OCI-LY7 (cell line): ENCODE measurements around the gene REG1A. TPM values are rescaled to one million over a fixed set of nuclear protein-coding genes. Genes with fewer than 3 reads are reported as not detected.

Source experiments
- BruUV-seq: library from RNA; stranded (reverse); fragments of 400-500 nt; replicated peaks from 2 replicates; lab custom pipeline; 2021; lab: Mats Ljungman, UMichigan
- CTCF ChIA-PET: fragments of 300-600 bp; sonication (Branson Sonifier 250); formaldehyde crosslinking; loops from one replicate; lab custom pipeline; 2022; ENCODE audit warnings: antibody characterized with exemption; ENCODE audit not compliant: unreplicated experiment; lab: Charles Lee
- POLR2A ChIA-PET: fragments of 300-600 bp; sonication (Branson Sonifier 250); formaldehyde crosslinking; loops from one replicate; lab custom pipeline; 2022; ENCODE audit warnings: antibody characterized with exemption; lab: Charles Lee
- DNase-seq: peaks from one replicate; pipeline ENCODE4 v3.0.0-alpha.2; 2015; ENCODE audit warnings: low spot score
- H2AFZ ChIP-seq: fragments of 200-600 bp; sonication (generic), shearing (Covaris generic); 2 replicates; pipeline ENCODE4 v1.6.1; 2014; ENCODE audit warnings: mild to moderate bottlenecking, antibody characterized with exemption, low read length, moderate library complexity
- H3K27ac ChIP-seq: fragments of 200-600 bp; sonication (generic); 2 replicates; pipeline ENCODE4 v1.5.1; 2014; ENCODE audit warnings: mixed run types, low read depth, mild to moderate bottlenecking, moderate library complexity, low read length, inconsistent platforms; ENCODE audit not compliant: poor library complexity, severe bottlenecking
- H3K36me3 ChIP-seq: fragments of 200-600 bp; sonication (generic); 2 replicates; pipeline ENCODE4 v1.6.1; 2014; ENCODE audit warnings: mild to moderate bottlenecking, antibody characterized with exemption, low read length, moderate library complexity, mixed read lengths; ENCODE audit not compliant: insufficient read depth
- H3K4me1 ChIP-seq: fragments of 200-600 bp; sonication (generic); 2 replicates; pipeline ENCODE4 v1.5.1; 2014; ENCODE audit warnings: mild to moderate bottlenecking, low read length; ENCODE audit not compliant: insufficient read depth, poor library complexity, severe bottlenecking
- H3K4me2 ChIP-seq: fragments of 200-600 bp; sonication (generic); 2 replicates; pipeline ENCODE4 v1.6.1; 2014; ENCODE audit warnings: mild to moderate bottlenecking, low read length
- H3K4me3 ChIP-seq: fragments of 200-600 bp; sonication (generic); 2 replicates; pipeline ENCODE4 v1.5.1; 2014; ENCODE audit warnings: mild to moderate bottlenecking, low read depth, low read length; ENCODE audit not compliant: poor library complexity, severe bottlenecking
- H3K79me2 ChIP-seq: fragments of 200-600 bp; sonication (generic); 2 replicates; pipeline ENCODE4 v1.6.1; 2016; ENCODE audit warnings: low read depth, mild to moderate bottlenecking, low read length, moderate library complexity, mixed read lengths; ENCODE audit not compliant: insufficient read depth
- H3K9me2 ChIP-seq: fragments of 200-600 bp; sonication (generic); 2 replicates; pipeline ENCODE4 v1.6.1; 2016; ENCODE audit warnings: mild to moderate bottlenecking, low read length, mixed read lengths; ENCODE audit not compliant: insufficient read depth
- H3K9me3 ChIP-seq: fragments of 200-600 bp; sonication (generic); 2 replicates; pipeline ENCODE4 v1.6.1; 2014; ENCODE audit warnings: mild to moderate bottlenecking, mixed run types, low read length, mixed read lengths
- H4K20me1 ChIP-seq: fragments of 200-600 bp; sonication (generic); 2 replicates; pipeline ENCODE4 v1.6.1; 2014; ENCODE audit warnings: mild to moderate bottlenecking, antibody characterized with exemption, low read length, moderate library complexity, mixed read lengths; ENCODE audit not compliant: insufficient read depth
- EZH2phosphoT487 ChIP-seq: fragments of 200-600 bp; sonication (generic); IDR thresholded peaks from 2 replicates; pipeline ENCODE4 v1.6.1; 2018; ENCODE audit warnings: low read depth, borderline replicate concordance, mild to moderate bottlenecking, mixed run types, antibody characterized with exemption, low read length, moderate library complexity, mixed read lengths
- intact Hi-C: fragments of 100-400 bp; cut with micrococcal nuclease; formaldehyde crosslinking; loops from one replicate; pipeline ENCODE4 v1.10.0; 2022; ENCODE audit not compliant: unreplicated experiment
- total RNA-seq, 2 experiments: library from RNA; depleted of rRNA in 1 of 2; stranded (reverse); fragments of >200 nt in 1 of 2; shearing (Covaris generic) in 1 of 2; gene quantifications; 2 replicates each; pipeline ENCODE4 v1.2.3, GENCODE V29; 2014 to 2022
- TF ChIP-seq, protein P1 (sequence below): fragments of 200-600 bp; sonication (generic); conservative IDR thresholded peaks from 2 replicates; pipeline ENCODE4 v1.5.1; 2014; ENCODE audit warnings: mild to moderate bottlenecking, antibody characterized with exemption, low read length, moderate library complexity, mixed read lengths

The REG1A gene
- total RNA-seq, 2 experiments from 2014 or later = not detected

DNA sequence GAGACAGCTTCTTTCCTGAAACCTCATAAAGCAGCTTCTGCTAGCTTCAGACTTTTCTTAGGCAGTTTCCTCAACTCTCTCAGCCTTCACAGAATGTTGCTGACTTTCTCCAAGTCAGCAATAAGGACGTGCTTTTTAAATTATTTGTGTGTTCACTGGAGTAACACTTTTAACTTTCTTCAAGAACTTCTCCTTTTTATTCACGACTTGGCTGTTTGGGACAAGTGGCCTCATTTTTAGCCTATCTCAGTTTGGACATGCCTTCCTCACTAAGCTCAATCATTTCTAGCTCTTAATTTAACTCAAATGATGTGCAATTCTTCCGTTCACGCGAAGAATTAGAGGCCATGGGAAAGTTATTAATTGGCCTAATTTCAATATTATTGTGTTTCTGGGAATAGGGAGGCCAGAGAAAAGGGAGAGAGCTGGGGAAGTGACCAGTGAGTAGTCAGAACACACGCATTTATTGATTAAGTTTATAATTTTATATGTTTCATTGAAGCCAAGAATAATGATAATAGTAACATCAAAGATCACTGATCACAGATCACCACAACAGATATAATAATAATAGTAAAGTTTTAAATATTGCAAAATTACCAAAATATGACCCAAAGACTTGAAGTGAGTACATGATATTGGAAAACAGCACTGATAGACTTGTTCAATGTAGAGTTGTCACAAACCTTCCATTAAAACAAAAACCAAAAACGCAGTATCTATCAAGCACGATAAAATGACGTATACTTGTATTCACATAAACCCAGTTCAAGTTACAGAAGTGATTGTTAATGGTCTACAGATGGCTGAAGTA, 4.8 kb downstream of the REG1A start:
- intact Hi-C loops = no loop called here
- ChIA-PET CTCF (interaction anchor here (0.6 kb wide), 1 partner anchor 1111 kb away, joined by 3 read pairs; no protein-coding TSS in a partner anchor), POLR2A (interaction anchor here (1.6 kb wide), 1 partner anchor 10 kb away, joined by 4 read pairs; no protein-coding TSS in a partner anchor)
- H3K4me2 ChIP-seq = no peak overlapping the region
- no peaks in the 10 kb centered on the region for H3K79me2 ChIP-seq
- no TSS peak for BruUV-seq
- no peaks in the 10 kb centered on the region for H3K9me3 ChIP-seq
- DNase-seq = no peak
- no peaks in the 10 kb centered on the region for H4K20me1 ChIP-seq
- H3K4me1 ChIP-seq = no peaks in the 10 kb centered on the region
- H3K36me3 ChIP-seq = no peaks in the 10 kb centered on the region
- H2AFZ ChIP-seq = no peak overlapping the region
- no peak for TF ChIP-seq EZH2phosphoT487
- TF ChIP-seq, protein P1, sequence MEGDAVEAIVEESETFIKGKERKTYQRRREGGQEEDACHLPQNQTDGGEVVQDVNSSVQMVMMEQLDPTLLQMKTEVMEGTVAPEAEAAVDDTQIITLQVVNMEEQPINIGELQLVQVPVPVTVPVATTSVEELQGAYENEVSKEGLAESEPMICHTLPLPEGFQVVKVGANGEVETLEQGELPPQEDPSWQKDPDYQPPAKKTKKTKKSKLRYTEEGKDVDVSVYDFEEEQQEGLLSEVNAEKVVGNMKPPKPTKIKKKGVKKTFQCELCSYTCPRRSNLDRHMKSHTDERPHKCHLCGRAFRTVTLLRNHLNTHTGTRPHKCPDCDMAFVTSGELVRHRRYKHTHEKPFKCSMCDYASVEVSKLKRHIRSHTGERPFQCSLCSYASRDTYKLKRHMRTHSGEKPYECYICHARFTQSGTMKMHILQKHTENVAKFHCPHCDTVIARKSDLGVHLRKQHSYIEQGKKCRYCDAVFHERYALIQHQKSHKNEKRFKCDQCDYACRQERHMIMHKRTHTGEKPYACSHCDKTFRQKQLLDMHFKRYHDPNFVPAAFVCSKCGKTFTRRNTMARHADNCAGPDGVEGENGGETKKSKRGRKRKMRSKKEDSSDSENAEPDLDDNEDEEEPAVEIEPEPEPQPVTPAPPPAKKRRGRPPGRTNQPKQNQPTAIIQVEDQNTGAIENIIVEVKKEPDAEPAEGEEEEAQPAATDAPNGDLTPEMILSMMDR = no peak
- no peak overlapping the region for H3K4me3 ChIP-seq
- H3K9me2 ChIP-seq = no peaks in the 10 kb centered on the region
- no peak overlapping the region for H3K27ac ChIP-seq

DNA sequence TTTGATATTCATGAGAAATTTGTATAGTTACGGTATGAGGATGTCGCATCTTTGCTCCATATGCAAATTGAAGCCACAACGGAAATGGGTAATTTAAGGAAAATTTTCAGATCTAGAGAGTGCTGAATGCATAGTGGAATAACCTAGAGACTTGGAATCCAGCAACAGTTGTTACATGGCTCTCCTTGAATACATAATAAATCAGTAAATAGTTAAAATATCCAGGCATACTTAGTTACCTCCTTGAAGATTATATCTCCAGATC, 5.4 kb downstream of the REG1A start:
- Histone ChIP-seq H3K79me2 (no peaks in the 10 kb centered on the region), H3K9me2 (no peaks in the 10 kb centered on the region), H3K27ac (no peak overlapping the region), H3K4me1 (no peaks in the 10 kb centered on the region), H2AFZ (no peak overlapping the region), H3K36me3 (no peaks in the 10 kb centered on the region), H4K20me1 (no peaks in the 10 kb centered on the region), H3K4me2 (no peak overlapping the region), H3K9me3 (no peaks in the 10 kb centered on the region), H3K4me3 (no peak overlapping the region)
- intact Hi-C loops = no loop called here
- CTCF ChIA-PET = no interaction called here
- no TSS peak for BruUV-seq
- POLR2A ChIA-PET = interaction anchor here (1.6 kb wide), 1 partner anchor 10 kb away, joined by 4 read pairs; no protein-coding TSS in a partner anchor
- no peak for DNase-seq
- TF ChIP-seq, protein P1 = no peak
- TF ChIP-seq EZH2phosphoT487 = no peak

DNA sequence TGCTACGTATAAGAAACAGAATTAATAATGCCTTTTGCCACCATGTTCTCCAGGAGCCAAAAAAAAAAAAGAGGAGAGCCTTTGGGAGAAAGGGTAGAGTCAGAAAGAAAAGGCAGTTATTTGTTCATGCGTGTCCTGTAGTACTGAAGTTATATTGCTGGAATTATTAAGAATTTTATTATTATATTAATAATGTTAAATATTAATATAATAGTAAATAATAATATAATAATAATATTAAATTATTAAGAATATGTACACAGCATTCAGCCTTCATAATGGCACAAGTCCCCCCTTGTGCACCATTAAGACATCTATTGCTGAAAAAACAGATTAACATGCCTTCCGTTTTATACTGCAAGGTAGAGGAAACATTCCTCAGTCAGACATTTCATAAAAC, 8.1 kb downstream of the REG1A start:
- BruUV-seq = no TSS peak
- Histone ChIP-seq H3K9me3 (no peaks in the 10 kb centered on the region), H3K4me2 (no peak overlapping the region), H3K4me1 (no peaks in the 10 kb centered on the region), H4K20me1 (no peaks in the 10 kb centered on the region), H3K79me2 (no peaks in the 10 kb centered on the region), H3K36me3 (no peaks in the 10 kb centered on the region), H3K4me3 (no peak overlapping the region), H2AFZ (no peak overlapping the region), H3K27ac (no peak overlapping the region), H3K9me2 (no peaks in the 10 kb centered on the region)
- CTCF ChIA-PET = no interaction called here
- intact Hi-C loops = no loop called here
- TF ChIP-seq, protein P1 = no peak
- no peak for TF ChIP-seq EZH2phosphoT487
- POLR2A ChIA-PET = no interaction called here
- no peak for DNase-seq
